Parietal lobe (tissue), 1 donor: Measurements from ENCODE around the gene HAL. TPM values are rescaled to one million over a fixed set of nuclear protein-coding genes. Genes with fewer than 3 reads are reported as not detected.

ENCODE experiments used
- total RNA-seq: library from RNA; depleted of rRNA; stranded (reverse); fragments of >200 nt; gene quantifications from one replicate; pipeline ENCODE4 v1.2.3, GENCODE V29; 2014

Gene HAL, protein sequence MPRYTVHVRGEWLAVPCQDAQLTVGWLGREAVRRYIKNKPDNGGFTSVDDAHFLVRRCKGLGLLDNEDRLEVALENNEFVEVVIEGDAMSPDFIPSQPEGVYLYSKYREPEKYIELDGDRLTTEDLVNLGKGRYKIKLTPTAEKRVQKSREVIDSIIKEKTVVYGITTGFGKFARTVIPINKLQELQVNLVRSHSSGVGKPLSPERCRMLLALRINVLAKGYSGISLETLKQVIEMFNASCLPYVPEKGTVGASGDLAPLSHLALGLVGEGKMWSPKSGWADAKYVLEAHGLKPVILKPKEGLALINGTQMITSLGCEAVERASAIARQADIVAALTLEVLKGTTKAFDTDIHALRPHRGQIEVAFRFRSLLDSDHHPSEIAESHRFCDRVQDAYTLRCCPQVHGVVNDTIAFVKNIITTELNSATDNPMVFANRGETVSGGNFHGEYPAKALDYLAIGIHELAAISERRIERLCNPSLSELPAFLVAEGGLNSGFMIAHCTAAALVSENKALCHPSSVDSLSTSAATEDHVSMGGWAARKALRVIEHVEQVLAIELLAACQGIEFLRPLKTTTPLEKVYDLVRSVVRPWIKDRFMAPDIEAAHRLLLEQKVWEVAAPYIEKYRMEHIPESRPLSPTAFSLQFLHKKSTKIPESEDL
- not detected for total RNA-seq

DNA sequence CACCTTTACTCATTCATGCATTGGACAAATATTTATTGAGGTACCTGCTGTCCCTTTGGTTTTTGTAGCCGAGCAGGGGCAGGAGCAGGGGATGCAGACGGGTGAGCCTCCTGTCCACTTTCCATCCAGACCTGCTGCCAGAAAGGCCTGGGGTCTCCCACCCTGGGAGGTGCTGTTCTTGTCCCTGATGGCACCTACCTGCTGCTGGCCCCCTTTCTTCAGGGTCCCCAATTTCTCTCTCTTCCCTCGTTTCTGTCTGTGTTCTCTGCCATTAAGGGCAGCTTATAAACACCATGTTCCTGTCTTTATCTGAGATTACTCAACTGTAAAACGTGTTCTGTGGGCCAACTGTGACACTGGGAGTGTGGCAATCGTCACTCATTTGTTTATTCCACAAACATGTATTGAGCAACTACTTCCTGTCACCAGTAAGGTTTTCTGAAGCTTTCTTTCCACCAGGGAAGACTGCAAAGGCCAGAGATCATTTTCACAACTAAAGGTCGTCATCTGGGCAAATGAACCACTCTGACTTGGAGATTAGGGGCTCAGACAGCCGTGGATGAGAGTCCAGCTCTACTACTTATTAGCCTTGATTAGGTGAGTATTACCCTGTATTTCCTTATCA is at the start of gene HAL:
Gene HAL, minus strand, starts transcription at position 311 of the 625 bp plus-strand sequence. CDS start 434 bp downstream, outside the sequence.

DNA sequence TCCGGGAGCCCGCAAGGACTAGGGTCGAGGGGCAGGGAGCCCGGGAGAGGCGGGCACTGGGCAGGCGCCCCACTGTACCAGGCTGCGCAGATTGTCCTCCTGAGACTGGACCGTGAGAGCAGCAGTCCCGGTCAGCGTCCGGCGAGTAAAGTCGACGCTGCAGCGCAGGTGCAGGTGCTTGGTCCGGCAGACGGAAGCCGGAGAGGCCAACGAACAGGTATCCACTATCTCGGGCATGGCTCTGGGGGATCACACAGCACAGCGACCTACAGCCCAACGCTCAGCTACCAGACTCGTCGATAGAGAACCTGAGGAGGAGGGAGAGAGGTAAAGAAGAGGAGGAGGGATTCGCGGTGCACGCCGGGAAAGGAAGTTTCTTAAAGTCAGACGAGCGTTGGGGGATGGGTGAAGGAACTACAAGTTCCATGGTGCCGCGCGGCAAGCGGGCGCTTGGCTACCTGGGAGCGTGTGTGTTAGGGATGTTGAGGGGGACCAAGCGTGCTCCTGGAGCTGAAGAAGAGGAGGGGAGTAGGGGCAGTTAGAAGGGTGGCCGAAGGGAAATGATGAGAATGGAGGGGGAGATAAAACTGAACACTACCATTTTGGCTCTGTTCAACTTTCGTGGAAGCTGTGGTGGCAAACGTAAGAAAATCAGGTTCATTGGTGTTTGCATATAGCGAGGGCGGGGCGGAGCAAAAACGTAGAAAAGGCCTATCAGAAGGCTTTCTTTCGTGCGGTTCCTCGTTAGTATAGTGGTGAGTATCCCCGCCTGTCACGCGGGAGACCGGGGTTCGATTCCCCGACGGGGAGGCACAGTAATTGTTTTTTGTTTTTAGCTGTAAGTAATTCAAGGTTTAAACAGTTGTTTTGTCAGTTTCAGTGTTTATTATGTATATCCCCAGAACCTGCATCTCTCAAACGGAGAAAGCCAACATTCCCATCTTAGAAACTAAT is 39.4 kb upstream of the HAL start, which contains the start of gene LTA4H:
Gene LTA4H, minus strand, starts transcription at position 305 of the 954 bp plus-strand sequence. Its CDS starts 68 bp downstream, at position 237.

DNA sequence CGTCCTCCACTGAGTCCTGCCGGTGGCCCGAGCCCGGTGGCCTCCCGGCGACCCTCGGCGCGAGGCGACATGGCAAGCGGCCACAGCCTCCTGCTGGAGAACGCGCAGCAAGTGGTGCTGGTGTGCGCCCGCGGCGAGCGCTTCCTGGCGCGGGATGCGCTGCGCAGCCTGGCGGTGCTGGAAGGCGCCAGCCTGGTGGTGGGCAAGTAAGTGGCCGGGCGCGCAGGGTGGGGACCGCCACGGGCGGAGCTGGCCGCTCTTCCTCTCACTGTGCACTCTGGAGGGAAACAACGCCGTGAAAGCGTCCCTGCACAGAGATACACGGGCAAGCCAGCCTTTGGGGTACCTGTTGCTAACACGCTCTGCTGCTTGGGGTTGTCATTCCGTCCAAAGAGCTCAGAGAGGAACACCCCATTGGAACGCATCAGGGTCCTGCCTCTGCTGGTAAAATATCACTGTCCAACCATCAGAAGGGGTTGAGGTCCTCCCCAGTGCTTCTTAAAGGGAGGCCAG is 52.8 kb downstream of the HAL start, which contains the start of gene AMDHD1:
Gene AMDHD1, plus strand, starts transcription at position 2 of the 513 bp plus-strand sequence. Its CDS starts 68 bp downstream, at position 70.

DNA sequence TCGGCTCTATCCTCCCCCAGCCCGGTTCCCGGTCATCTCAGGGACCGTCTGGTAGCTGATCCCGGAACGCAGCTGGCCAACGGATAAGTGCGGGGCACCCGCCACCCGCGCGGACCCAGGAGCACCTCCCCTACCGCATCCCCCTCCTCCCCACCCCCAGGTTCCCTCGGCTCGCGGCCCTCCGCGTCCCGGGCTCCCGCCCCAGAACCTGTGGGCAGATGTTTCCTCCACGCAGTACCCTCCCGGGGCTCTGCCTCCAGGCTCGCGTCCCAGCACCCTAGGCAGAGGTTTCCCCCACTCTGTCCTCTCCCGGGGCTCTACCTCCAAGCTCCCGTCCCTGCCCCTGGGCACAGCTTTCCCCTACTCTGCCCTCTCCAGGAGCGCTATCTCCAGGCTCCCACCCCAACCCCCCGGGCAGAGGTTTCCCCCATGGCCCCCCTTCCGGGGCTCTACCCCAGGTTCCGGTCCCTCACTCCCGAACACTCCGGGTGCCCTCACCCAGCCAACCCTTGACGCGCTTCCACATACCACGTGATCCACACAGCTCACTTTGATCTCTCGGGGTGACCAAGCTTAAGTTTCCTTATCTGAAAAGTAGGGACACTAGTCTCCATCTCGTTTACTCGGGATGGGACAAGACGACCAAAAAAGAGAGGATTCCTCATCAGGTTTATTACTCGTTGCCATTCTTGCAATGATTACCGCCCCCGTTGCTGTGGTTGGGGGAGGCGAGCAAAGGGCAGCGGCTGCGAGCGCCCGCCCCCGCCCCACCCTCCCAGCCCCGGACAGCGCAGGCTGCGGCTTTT is 53.4 kb downstream of the HAL start, which contains the start of gene CCDC38:
Gene CCDC38, minus strand, starts transcription at position 91 of the 806 bp plus-strand sequence. CDS start 6,105 bp downstream, outside the sequence.

Other genes with a start within 250 kb of the HAL start
- 62.9 TPM for gene NTN4, start 205.6 kb downstream of the HAL start, total RNA-seq
- gene SNRPF, start 137.4 kb downstream of the HAL start, total RNA-seq, result 28.8 TPM
- gene CCDC38, start 53.7 kb downstream of the HAL start, total RNA-seq, result not detected
- gene AMDHD1, start 53.0 kb downstream of the HAL start, total RNA-seq, result 0.63 TPM
- gene LTA4H, start 39.2 kb upstream of the HAL start, total RNA-seq, result 35.1 TPM
- 1.9 TPM for gene ELK3, start 198.0 kb upstream of the HAL start, total RNA-seq